Muscle of leg (tissue), 11 donors: ENCODE data around the gene BCAS3. TPM values are rescaled to one million over a fixed set of nuclear protein-coding genes. Genes with fewer than 3 reads are reported as not detected.
"Not testable (repeated sequence)": the region's sequence is repeated elsewhere in the genome, so short reads cannot be mapped to it uniquely, and the experiment has no call there.

Experiments used
- DNase-seq: peaks from one replicate; pipeline ENCODE4 v3.0.0; 2013
- H3K27ac ChIP-seq: one replicate; pipeline ENCODE4 v1.5.1; 2013; ENCODE audit warnings: mild to moderate bottlenecking, low read length, control low read depth
- H3K27me3 ChIP-seq: one replicate; pipeline ENCODE4 v1.6.1; 2013; ENCODE audit warnings: low read length; ENCODE audit not compliant: control insufficient read depth, insufficient read depth
- H3K36me3 ChIP-seq: one replicate; pipeline ENCODE4 v1.6.1; 2013; ENCODE audit warnings: low read length; ENCODE audit not compliant: control insufficient read depth, insufficient read depth
- H3K4me1 ChIP-seq: one replicate; pipeline ENCODE4 v1.6.1; 2013; ENCODE audit warnings: low read length; ENCODE audit not compliant: control insufficient read depth, insufficient read depth
- H3K4me3 ChIP-seq: one replicate; pipeline ENCODE4 v1.5.1; 2013; ENCODE audit warnings: low read length, control low read depth
- H3K9me3 ChIP-seq: replicated peaks from 2 replicates; pipeline ENCODE4 v1.6.1; 2013; ENCODE audit warnings: low read depth, low read length; ENCODE audit not compliant: control insufficient read depth
- WGBS: methylation state at CpG from one replicate; pipeline ENCODE4 v1.1.5; 2013; ENCODE audit warnings: missing lambda C conversion rate; ENCODE audit not compliant: insufficient coverage; 5-methylcytosine and 5-hydroxymethylcytosine counted together
- polyA plus RNA-seq, 8 donors: library from polyadenylated mRNA; unstranded; fragments of 120-200 nt; gene quantifications; one replicate each; pipeline versions ENCODE4 v1.2.1 to v1.2.3, GENCODE V29; 2013; ENCODE audit warnings: inconsistent platforms in 1 of 8, low replicate concordance in 1 of 8; ENCODE audit not compliant: insufficient read length in 8 of 8, insufficient read depth in 1 of 8
- total RNA-seq: library from RNA; stranded (reverse); fragments of 120-200 nt; gene quantifications from one replicate; pipeline ENCODE4 v1.2.4, GENCODE V29; 2013

The BCAS3 gene
- total and polyA plus RNA-seq, 9 donors: 7.6 to 15.8 (median 9.5) TPM

- peaks cover 9% of the 10 kb centered on the region for H3K9me3 ChIP-seq
- no peak overlapping the region for H3K27ac ChIP-seq
- H3K36me3 ChIP-seq: no peaks in the 10 kb centered on the region
- no peaks in the 10 kb centered on the region for H3K4me1 ChIP-seq
- DNase-seq: no peak
- H3K27me3 ChIP-seq: no peaks in the 10 kb centered on the region
- no peak overlapping the region for H3K4me3 ChIP-seq
- WGBS: 100% methylated on average over 1 of the region's 2 CpGs
Observed at GRCh38 chr17:60968266-60968665, 290.6 kb downstream of the BCAS3 start.

- H3K9me3 ChIP-seq: peaks cover 6% of the 10 kb centered on the region
Observed at GRCh38 chr17:60969500-60970037, 291.9 kb downstream of the BCAS3 start.

GRCh38 chr17:60970741-60971140 lies 293.1 kb downstream of the BCAS3 start:
- Histone ChIP-seq H3K9me3 (peaks cover 6% of the 10 kb centered on the region), H3K27me3 (no peaks in the 10 kb centered on the region), H3K4me1 (no peaks in the 10 kb centered on the region), H3K36me3 (no peaks in the 10 kb centered on the region), H3K27ac (no peak overlapping the region), H3K4me3 (no peak overlapping the region)
- DNase-seq: no peak

More at GRCh38 chr17:60969500-60970037, 291.9 kb downstream of the BCAS3 start:
- Histone ChIP-seq H3K27ac (no peak overlapping the region), H3K4me3 (no peak overlapping the region), H3K36me3 (no peaks in the 10 kb centered on the region), H3K27me3 (no peaks in the 10 kb centered on the region), H3K4me1 (no peaks in the 10 kb centered on the region)
- whole genome bisulfite sequencing: no CpG with 5 or more reads among the region's 1 CpG
- no peak for DNase-seq

GRCh38 chr17:60971515-60972369 lies 294.1 kb downstream of the BCAS3 start:
- Histone ChIP-seq H3K36me3 (no peaks in the 10 kb centered on the region), H3K4me1 (no peaks in the 10 kb centered on the region), H3K27me3 (no peaks in the 10 kb centered on the region), H3K4me3 (no peak overlapping the region), H3K27ac (no peak overlapping the region), H3K9me3 (peaks cover 6% of the 10 kb centered on the region)
- no CpG with 5 or more reads among the region's 6 CpGs for WGBS
- DNase-seq: peak; percentile 72

- H3K36me3 ChIP-seq, H3K4me1 ChIP-seq, H3K27ac ChIP-seq, H3K27me3 ChIP-seq, H3K4me3 ChIP-seq, H3K9me3 ChIP-seq, DNase-seq: not testable (repeated sequence)
- WGBS: 93% methylated on average over 6 of the region's 23 CpGs
Observed at GRCh38 chr17:60976861-60977260, 299.2 kb downstream of the BCAS3 start.

- Histone ChIP-seq H3K27ac (no peak overlapping the region), H3K27me3 (no peaks in the 10 kb centered on the region), H3K4me3 (no peak overlapping the region), H3K9me3 (no peaks in the 10 kb centered on the region), H3K4me1 (no peaks in the 10 kb centered on the region), H3K36me3 (no peaks in the 10 kb centered on the region)
- no peak for DNase-seq
Observed at GRCh38 chr17:60989379-60989778, 311.7 kb downstream of the BCAS3 start.

GRCh38 chr17:60989846-60990245 lies 312.2 kb downstream of the BCAS3 start:
- WGBS: 95% methylated on average over 9 of the region's 9 CpGs
- no peaks in the 10 kb centered on the region for H3K4me1 ChIP-seq
- no peaks in the 10 kb centered on the region for H3K27me3 ChIP-seq
- DNase-seq: no peak
- no peak overlapping the region for H3K27ac ChIP-seq
- H3K36me3 ChIP-seq: no peaks in the 10 kb centered on the region
- H3K9me3 ChIP-seq: no peaks in the 10 kb centered on the region
- H3K4me3 ChIP-seq: no peak overlapping the region

- DNase-seq: no peak
- H3K4me3 ChIP-seq: no peak overlapping the region
- no peaks in the 10 kb centered on the region for H3K9me3 ChIP-seq
- H3K36me3 ChIP-seq: no peaks in the 10 kb centered on the region
- H3K4me1 ChIP-seq: no peaks in the 10 kb centered on the region
- no peaks in the 10 kb centered on the region for H3K27me3 ChIP-seq
- H3K27ac ChIP-seq: no peak overlapping the region
- no CpG with 5 or more reads among the region's 3 CpGs for WGBS
Observed at GRCh38 chr17:60993497-60993896, 315.8 kb downstream of the BCAS3 start.

- no peak for DNase-seq
- no peaks in the 10 kb centered on the region for H3K9me3 ChIP-seq
- H3K36me3 ChIP-seq: no peaks in the 10 kb centered on the region
- H3K27me3 ChIP-seq: no peaks in the 10 kb centered on the region
- H3K4me1 ChIP-seq: no peaks in the 10 kb centered on the region
- H3K27ac ChIP-seq: no peak overlapping the region
- no peak overlapping the region for H3K4me3 ChIP-seq
Observed at GRCh38 chr17:60995680-60996079, 318.0 kb downstream of the BCAS3 start.

- Histone ChIP-seq H3K27ac (no peak overlapping the region), H3K27me3 (no peaks in the 10 kb centered on the region), H3K36me3 (no peaks in the 10 kb centered on the region), H3K4me3 (no peak overlapping the region), H3K9me3 (no peaks in the 10 kb centered on the region), H3K4me1 (no peaks in the 10 kb centered on the region)
- no CpG with 5 or more reads among the region's 2 CpGs for WGBS
- peak; percentile 82 for DNase-seq
Observed at GRCh38 chr17:61000911-61001310, 323.3 kb downstream of the BCAS3 start.
